ENCODE measurements around the gene FERMT2. TPM values are rescaled to one million over a fixed set of nuclear protein-coding genes. Genes with fewer than 3 reads are reported as not detected.
"Not testable (repeated sequence)": the region's sequence is repeated elsewhere in the genome, so short reads cannot be mapped to it uniquely, and the experiment has no call there.

FERMT2 gene
- total and polyA plus RNA-seq, 2 donors (not counting 1 experiment from before 2014, with no cell fraction given) = 0.05 TPM; not detected in 1

GRCh38 chr14:52922059-52922458 lies 28.8 kb downstream of the FERMT2 start:
- TF ChIP-seq CTCF (IDR thresholded peaks at IDR 0.05) (no peak), EZH2 (IDR thresholded peaks at IDR 0.05; ENCODE audit: borderline replicate concordance, insufficient read depth, low read depth, low read length, poor library complexity, severe bottlenecking) (no peak)
- Mint-ChIP-seq H3K4me1 (peaks cover 11% of the 10 kb centered on the region), H3K9me3 (ENCODE audit: insufficient read depth) (no peaks in the 10 kb centered on the region), H3K27me3 (peaks cover 3% of the 10 kb centered on the region), H3K4me3 (no peak overlapping the region), H3K27ac (no peak overlapping the region)
- H3K4me3 ChIP-seq (ENCODE audit: control extremely low read depth in 1 of 5, extremely low read depth in 1 of 5, insufficient read depth in 1 of 5, low read depth in 2 of 5, low read length in 4 of 5) = no peak overlapping the region
- H3K27ac ChIP-seq (ENCODE audit: low read length in 2 of 2) = no peak overlapping the region
- no peaks in the 10 kb centered on the region for H3K79me2 ChIP-seq (ENCODE audit: control insufficient read depth, insufficient read depth, low read length)
- no peak for DNase-seq
- ChIA-PET CTCF (interaction anchor here (1.5 kb wide), 1 partner anchor 384 kb away, joined by 3 read pairs; no protein-coding TSS in a partner anchor), POLR2A (no interaction called here)
- H2AFZ ChIP-seq (ENCODE audit: insufficient read depth, low read depth, low read length, poor library complexity, severe bottlenecking) = no peak overlapping the region
- H3K36me3 ChIP-seq (replicated peaks in 1 of 2; ENCODE audit: control extremely low read depth in 1 of 2, control insufficient read depth in 1 of 2, extremely low read depth in 1 of 2, insufficient read depth in 2 of 2, low read length in 1 of 2) = no peaks in the 10 kb centered on the region
- intact Hi-C loops (cut with micrococcal nuclease) = no loop called here
- H3K27me3 ChIP-seq (replicated peaks in 1 of 4; ENCODE audit: control extremely low read depth in 1 of 4, control insufficient read depth in 3 of 4, insufficient read depth in 4 of 4, low read length in 3 of 4) = no peaks in the 10 kb centered on the region
- H3K9ac ChIP-seq (ENCODE audit: low read length) = no peak overlapping the region
- no peak overlapping the region for H3K4me2 ChIP-seq (replicated peaks; ENCODE audit: low read depth, low read length, poor library complexity, severe bottlenecking)
- peaks cover 14 to 15% of the 10 kb centered on the region in 2 donors for H3K4me1 ChIP-seq (ENCODE audit: control insufficient read depth in 2 of 2, insufficient read depth in 2 of 2, low read length in 2 of 2)
- no peaks in the 10 kb centered on the region for H3K9me3 ChIP-seq (ENCODE audit: control extremely low read depth in 1 of 3, control insufficient read depth in 2 of 3, insufficient read depth in 1 of 3, low read length in 2 of 3)
- H4K20me1 ChIP-seq (ENCODE audit: control insufficient read depth, insufficient read depth, low read length, poor library complexity, severe bottlenecking) = no peaks in the 10 kb centered on the region
- no peak for ATAC-seq (ENCODE audit: low read depth)

DNA sequence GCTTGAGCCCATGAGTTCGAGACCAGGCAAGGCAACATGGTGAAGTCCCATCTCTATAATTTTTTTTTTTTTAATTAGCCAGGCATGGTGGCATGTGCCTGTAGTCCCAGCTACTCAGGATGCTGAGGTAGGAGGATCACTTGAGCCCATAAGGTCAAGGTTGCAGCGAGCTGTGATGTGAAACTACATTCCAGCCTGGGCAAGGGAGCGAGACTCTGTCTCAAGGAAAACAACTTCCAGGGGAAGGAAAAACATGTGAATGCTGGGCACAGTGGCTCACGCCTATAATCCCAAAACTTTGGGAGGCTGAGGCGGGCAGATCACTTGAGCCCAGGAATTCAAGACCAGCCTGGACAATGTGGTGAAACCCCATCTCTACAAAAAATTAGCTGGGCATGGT lies 30.4 kb downstream of the FERMT2 start:
- H4K20me1 ChIP-seq (ENCODE audit: control insufficient read depth, insufficient read depth, low read length, poor library complexity, severe bottlenecking); H3K79me2 ChIP-seq (ENCODE audit: control insufficient read depth, insufficient read depth, low read length); intact Hi-C loops (cut with micrococcal nuclease); H3K4me3 Mint-ChIP-seq; POLR2A ChIA-PET; H2AFZ ChIP-seq (ENCODE audit: insufficient read depth, low read depth, low read length, poor library complexity, severe bottlenecking); H3K36me3 ChIP-seq (replicated peaks in 1 of 2; ENCODE audit: control extremely low read depth in 1 of 2, control insufficient read depth in 1 of 2, extremely low read depth in 1 of 2, insufficient read depth in 2 of 2, low read length in 1 of 2); H3K27me3 Mint-ChIP-seq; H3K4me3 ChIP-seq (ENCODE audit: control extremely low read depth in 1 of 5, extremely low read depth in 1 of 5, insufficient read depth in 1 of 5, low read depth in 2 of 5, low read length in 4 of 5); H3K27ac Mint-ChIP-seq; H3K27me3 ChIP-seq (replicated peaks in 1 of 4; ENCODE audit: control extremely low read depth in 1 of 4, control insufficient read depth in 3 of 4, insufficient read depth in 4 of 4, low read length in 3 of 4); ATAC-seq (ENCODE audit: low read depth); H3K27ac ChIP-seq (ENCODE audit: low read length in 2 of 2); H3K4me2 ChIP-seq (replicated peaks; ENCODE audit: low read depth, low read length, poor library complexity, severe bottlenecking); DNase-seq; H3K9me3 ChIP-seq (ENCODE audit: control extremely low read depth in 1 of 3, control insufficient read depth in 2 of 3, insufficient read depth in 1 of 3, low read length in 2 of 3); H3K9me3 Mint-ChIP-seq (ENCODE audit: insufficient read depth); H3K9ac ChIP-seq (ENCODE audit: low read length); CTCF ChIA-PET: not testable (repeated sequence)
- 98% methylated on average over 4 of the region's 5 CpGs for WGBS (ENCODE audit: insufficient coverage)
- peaks cover 11% of the 10 kb centered on the region for H3K4me1 Mint-ChIP-seq
- H3K4me1 ChIP-seq (ENCODE audit: control insufficient read depth in 2 of 2, insufficient read depth in 2 of 2, low read length in 2 of 2) = peaks cover 14 to 15% of the 10 kb centered on the region in 2 donors

Measured in B cell (primary cell).